Activated CD4-positive, alpha-beta memory T cell treated with anti-CD3 and anti-CD28 coated beads for 36 hours (primary cell): ENCODE results near the gene NCK2. TPM values are rescaled to one million over a fixed set of nuclear protein-coding genes. Genes with fewer than 3 reads are reported as not detected.

Experiments used
- CTCF ChIA-PET: fragments of 350-600 bp; sonication (Branson Sonifier 250); formaldehyde crosslinking; loops from one replicate; lab custom pipeline; 2021; ENCODE audit warnings: antibody characterized with exemption, inconsistent platforms; lab: Charles Lee
- POLR2A ChIA-PET: fragments of 350-600 bp; sonication (Branson Sonifier 250); formaldehyde crosslinking; loops from one replicate; lab custom pipeline; 2021; ENCODE audit warnings: antibody characterized with exemption; lab: Charles Lee
- DNase-seq: peaks from one replicate; pipeline ENCODE4 v3.0.0-alpha.2; 2020
- H3K27ac Mint-ChIP-seq: one replicate; pipeline ENCODE4 v1.8.0; 2021; ENCODE audit warnings: mixed read lengths
- H3K27me3 Mint-ChIP-seq: one replicate; pipeline ENCODE4 v1.8.0; 2021; ENCODE audit warnings: mixed read lengths
- H3K36me3 Mint-ChIP-seq: one replicate; pipeline ENCODE4 v1.8.0; 2021; ENCODE audit warnings: mixed read lengths
- H3K4me1 Mint-ChIP-seq: one replicate; pipeline ENCODE4 v1.8.0; 2021; ENCODE audit warnings: low read depth, mixed read lengths
- H3K4me3 Mint-ChIP-seq: one replicate; pipeline ENCODE4 v1.8.0; 2021; ENCODE audit warnings: mild to moderate bottlenecking, mixed read lengths
- H3K9me3 Mint-ChIP-seq: one replicate; pipeline ENCODE4 v1.8.0; 2021; ENCODE audit warnings: mixed read lengths
- intact Hi-C: fragments of 100-400 bp; cut with micrococcal nuclease; formaldehyde crosslinking; loops from one replicate; pipeline ENCODE4 v1.15.1; 2023
- total RNA-seq, 2 experiments: library from RNA; stranded (reverse); gene quantifications; one replicate each; pipeline ENCODE4 v1.2.3, GENCODE V29; 2021

Gene NCK2
- total RNA-seq, 2 experiments from 2014 or later, result 81.8 to 85.8 TPM

- POLR2A ChIA-PET, result interaction anchor here (0.5 to 1.3 kb wide), 4 partner anchors 11 to 298 kb away, joined by 3 to 4 read pairs (median 4); no protein-coding TSS in a partner anchor
- H3K4me3 Mint-ChIP-seq, result no peak overlapping the region
- H3K9me3 Mint-ChIP-seq, result no peaks in the 10 kb centered on the region
- H3K27me3 Mint-ChIP-seq, result no peaks in the 10 kb centered on the region
- peak overlapping the region; percentile 39 for H3K27ac Mint-ChIP-seq
- H3K36me3 Mint-ChIP-seq, result peaks cover 40% of the 10 kb centered on the region
- H3K4me1 Mint-ChIP-seq, result peaks cover 93% of the 10 kb centered on the region
- intact Hi-C loops, result loop anchor here (5.0 kb wide), 1 partner anchor 127 kb away; no protein-coding TSS in a partner anchor
- CTCF ChIA-PET, result interaction anchor here (0.7 to 2.0 kb wide), 4 partner anchors 16 to 297 kb away, joined by 3 to 8 read pairs (median 3); no protein-coding TSS in a partner anchor
- DNase-seq, result no peak
Observed at GRCh38 chr2:105874466-105874865, 129.8 kb downstream of the NCK2 start.

- peaks cover 46% of the 10 kb centered on the region for H3K36me3 Mint-ChIP-seq
- H3K4me3 Mint-ChIP-seq, result peak overlapping the region; percentile 7
- peak overlapping the region; percentile 64 for H3K27ac Mint-ChIP-seq
- DNase-seq, result no peak
- H3K9me3 Mint-ChIP-seq, result no peaks in the 10 kb centered on the region
- peaks cover 96% of the 10 kb centered on the region for H3K4me1 Mint-ChIP-seq
- intact Hi-C loops, result no loop called here
- ChIA-PET CTCF (no interaction called here), POLR2A (interaction anchor here (1.1 kb wide), 1 partner anchor 16 kb away, joined by 3 read pairs; no protein-coding TSS in a partner anchor)
- no peaks in the 10 kb centered on the region for H3K27me3 Mint-ChIP-seq
Observed at GRCh38 chr2:105875241-105875640, 130.5 kb downstream of the NCK2 start.

- Mint-ChIP-seq H3K27ac (peak overlapping the region; percentile 14), H3K9me3 (no peaks in the 10 kb centered on the region), H3K36me3 (peaks cover 49% of the 10 kb centered on the region), H3K4me3 (no peak overlapping the region), H3K27me3 (no peaks in the 10 kb centered on the region), H3K4me1 (peaks cover 93% of the 10 kb centered on the region)
- no peak for DNase-seq
- POLR2A ChIA-PET, result no interaction called here
- intact Hi-C loops, result no loop called here
- CTCF ChIA-PET, result no interaction called here
Observed at GRCh38 chr2:105876191-105876590, 131.5 kb downstream of the NCK2 start.

GRCh38 chr2:105877945-105878344 lies 133.2 kb downstream of the NCK2 start:
- no peak for DNase-seq
- POLR2A ChIA-PET, result no interaction called here
- Mint-ChIP-seq H3K9me3 (no peaks in the 10 kb centered on the region), H3K4me1 (peaks cover 86% of the 10 kb centered on the region), H3K4me3 (no peak overlapping the region), H3K36me3 (peaks cover 56% of the 10 kb centered on the region), H3K27ac (peak overlapping the region; percentile 26), H3K27me3 (no peaks in the 10 kb centered on the region)
- CTCF ChIA-PET, result no interaction called here
- intact Hi-C loops, result no loop called here

GRCh38 chr2:105879106-105879802 lies 134.5 kb downstream of the NCK2 start:
- intact Hi-C loops, result no loop called here
- peak overlapping the region; percentile 53 for H3K27ac Mint-ChIP-seq
- POLR2A ChIA-PET, result no interaction called here

GRCh38 chr2:105879803-105880300 lies 135.1 kb downstream of the NCK2 start:
- Mint-ChIP-seq H3K27ac (peak overlapping the region; percentile 64), H3K9me3 (no peaks in the 10 kb centered on the region), H3K4me1 (peaks cover 87% of the 10 kb centered on the region), H3K4me3 (no peak overlapping the region), H3K36me3 (peaks cover 62% of the 10 kb centered on the region), H3K27me3 (no peaks in the 10 kb centered on the region)
- CTCF ChIA-PET, result interaction anchor here (1.3 kb wide), 1 partner anchor 9 kb away, joined by 5 read pairs; no protein-coding TSS in a partner anchor
- intact Hi-C loops, result no loop called here
- DNase-seq, result no peak
- POLR2A ChIA-PET, result no interaction called here

More at GRCh38 chr2:105879106-105879802, 134.5 kb downstream of the NCK2 start:
- H3K4me3 Mint-ChIP-seq, result no peak overlapping the region
- H3K9me3 Mint-ChIP-seq, result no peaks in the 10 kb centered on the region
- no peak for DNase-seq
- H3K27me3 Mint-ChIP-seq, result no peaks in the 10 kb centered on the region
- CTCF ChIA-PET, result interaction anchor here (0.6 to 1.3 kb wide), 2 partner anchors 9 to 128 kb away, joined by 3 to 5 read pairs; no protein-coding TSS in a partner anchor
- H3K4me1 Mint-ChIP-seq, result peaks cover 86% of the 10 kb centered on the region
- peaks cover 62% of the 10 kb centered on the region for H3K36me3 Mint-ChIP-seq

- Mint-ChIP-seq H3K36me3 (peaks cover 57% of the 10 kb centered on the region), H3K9me3 (no peaks in the 10 kb centered on the region), H3K27me3 (no peaks in the 10 kb centered on the region), H3K27ac (peak overlapping the region; percentile 64), H3K4me3 (no peak overlapping the region), H3K4me1 (peaks cover 85% of the 10 kb centered on the region)
- ChIA-PET POLR2A (interaction anchor here (0.6 kb wide), 1 partner anchor 77 kb away, joined by 3 read pairs; no protein-coding TSS in a partner anchor), CTCF (no interaction called here)
- DNase-seq, result no peak
- intact Hi-C loops, result no loop called here
Observed at GRCh38 chr2:105880637-105881036, 135.9 kb downstream of the NCK2 start.

- CTCF ChIA-PET, result no interaction called here
- Mint-ChIP-seq H3K9me3 (no peaks in the 10 kb centered on the region), H3K27me3 (no peaks in the 10 kb centered on the region), H3K27ac (no peak overlapping the region), H3K36me3 (peaks cover 57% of the 10 kb centered on the region), H3K4me3 (no peak overlapping the region), H3K4me1 (peaks cover 85% of the 10 kb centered on the region)
- POLR2A ChIA-PET, result no interaction called here
- intact Hi-C loops, result no loop called here
- no peak for DNase-seq
Observed at GRCh38 chr2:105881286-105882136, 136.8 kb downstream of the NCK2 start.

GRCh38 chr2:105882341-105882740 lies 137.6 kb downstream of the NCK2 start:
- H3K27me3 Mint-ChIP-seq, result no peaks in the 10 kb centered on the region
- POLR2A ChIA-PET, result no interaction called here
- CTCF ChIA-PET, result no interaction called here
- H3K36me3 Mint-ChIP-seq, result peaks cover 59% of the 10 kb centered on the region
- peaks cover 85% of the 10 kb centered on the region for H3K4me1 Mint-ChIP-seq
- peak overlapping the region; percentile 23 for H3K27ac Mint-ChIP-seq
- no peaks in the 10 kb centered on the region for H3K9me3 Mint-ChIP-seq
- intact Hi-C loops, result no loop called here
- H3K4me3 Mint-ChIP-seq, result peak overlapping the region; percentile 6
- no peak for DNase-seq

- Mint-ChIP-seq H3K36me3 (peaks cover 61% of the 10 kb centered on the region), H3K27me3 (no peaks in the 10 kb centered on the region), H3K27ac (no peak overlapping the region), H3K4me1 (peaks cover 85% of the 10 kb centered on the region), H3K4me3 (no peak overlapping the region), H3K9me3 (peaks cover under 1% of the 10 kb centered on the region)
- intact Hi-C loops, result no loop called here
- ChIA-PET POLR2A (no interaction called here), CTCF (no interaction called here)
- no peak for DNase-seq
Observed at GRCh38 chr2:105882920-105883435, 138.3 kb downstream of the NCK2 start.

- Mint-ChIP-seq H3K36me3 (peaks cover 60% of the 10 kb centered on the region), H3K4me1 (peaks cover 83% of the 10 kb centered on the region), H3K27ac (peak overlapping the region; percentile 38), H3K9me3 (peaks cover 9% of the 10 kb centered on the region), H3K4me3 (no peak overlapping the region), H3K27me3 (no peaks in the 10 kb centered on the region)
- intact Hi-C loops, result no loop called here
- no peak for DNase-seq
- CTCF ChIA-PET, result interaction anchor here (0.6 to 0.9 kb wide), 4 partner anchors 27 to 698 kb away, joined by 3 to 5 read pairs (median 3); no protein-coding TSS in a partner anchor
- POLR2A ChIA-PET, result no interaction called here
Observed at GRCh38 chr2:105883911-105884694, 139.4 kb downstream of the NCK2 start.
